OCI-LY1 (cell line): ENCODE measurements around the gene MAP2K6.
A peak's percentile ranks its signal among the peaks of the same experiment; 100 is the strongest.

Experiments used
- EZH2 ChIP-seq: fragments of 200-600 bp; sonication (generic), shearing (Covaris generic); IDR thresholded peaks from 2 replicates; pipeline ENCODE4 v1.8.0; 2017; ENCODE audit warnings: borderline replicate concordance, mixed run types, mild to moderate bottlenecking, antibody characterized with exemption, low read length, moderate library complexity, mixed read lengths
- TF ChIP-seq, protein P1 (sequence below): fragments of 200-600 bp; sonication (generic), shearing (Covaris generic); IDR thresholded peaks from 2 replicates; pipeline ENCODE4 v1.5.1; 2017; ENCODE audit warnings: mild to moderate bottlenecking, antibody characterized with exemption, low read length, moderate library complexity, mixed read lengths

DNA sequence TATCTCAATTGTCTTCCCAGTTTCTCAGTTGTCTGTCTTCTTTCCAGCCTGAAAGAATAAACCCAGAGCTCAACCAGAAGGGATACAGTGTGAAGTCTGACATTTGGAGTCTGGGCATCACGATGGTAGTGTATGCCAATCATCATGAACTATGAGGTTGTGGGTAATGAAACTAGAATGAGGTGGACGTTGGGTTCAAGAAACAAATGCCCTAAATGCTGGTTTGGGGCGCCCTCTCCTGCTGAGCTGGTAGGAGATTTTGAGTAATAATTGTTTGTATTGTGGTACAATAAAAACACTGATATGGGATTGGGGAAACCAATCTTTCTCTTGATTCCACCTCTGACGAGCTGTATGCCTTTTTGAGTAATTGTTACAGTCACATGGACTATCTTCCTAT lies 110.4 kb downstream of the MAP2K6 start:
- TF ChIP-seq, protein P1, sequence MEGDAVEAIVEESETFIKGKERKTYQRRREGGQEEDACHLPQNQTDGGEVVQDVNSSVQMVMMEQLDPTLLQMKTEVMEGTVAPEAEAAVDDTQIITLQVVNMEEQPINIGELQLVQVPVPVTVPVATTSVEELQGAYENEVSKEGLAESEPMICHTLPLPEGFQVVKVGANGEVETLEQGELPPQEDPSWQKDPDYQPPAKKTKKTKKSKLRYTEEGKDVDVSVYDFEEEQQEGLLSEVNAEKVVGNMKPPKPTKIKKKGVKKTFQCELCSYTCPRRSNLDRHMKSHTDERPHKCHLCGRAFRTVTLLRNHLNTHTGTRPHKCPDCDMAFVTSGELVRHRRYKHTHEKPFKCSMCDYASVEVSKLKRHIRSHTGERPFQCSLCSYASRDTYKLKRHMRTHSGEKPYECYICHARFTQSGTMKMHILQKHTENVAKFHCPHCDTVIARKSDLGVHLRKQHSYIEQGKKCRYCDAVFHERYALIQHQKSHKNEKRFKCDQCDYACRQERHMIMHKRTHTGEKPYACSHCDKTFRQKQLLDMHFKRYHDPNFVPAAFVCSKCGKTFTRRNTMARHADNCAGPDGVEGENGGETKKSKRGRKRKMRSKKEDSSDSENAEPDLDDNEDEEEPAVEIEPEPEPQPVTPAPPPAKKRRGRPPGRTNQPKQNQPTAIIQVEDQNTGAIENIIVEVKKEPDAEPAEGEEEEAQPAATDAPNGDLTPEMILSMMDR: peak; percentile 49; the same call in 1 of the 2 replicates
- TF ChIP-seq EZH2: no peak
